ENCODE data around the gene C2CD5. TPM values are rescaled to one million over a fixed set of nuclear protein-coding genes. Genes with fewer than 3 reads are reported as not detected.

The C2CD5 gene
- polyA plus RNA-seq, 1 of the 3 experiments (the other 2 are of a cell fraction), result 9.2 TPM

DNA sequence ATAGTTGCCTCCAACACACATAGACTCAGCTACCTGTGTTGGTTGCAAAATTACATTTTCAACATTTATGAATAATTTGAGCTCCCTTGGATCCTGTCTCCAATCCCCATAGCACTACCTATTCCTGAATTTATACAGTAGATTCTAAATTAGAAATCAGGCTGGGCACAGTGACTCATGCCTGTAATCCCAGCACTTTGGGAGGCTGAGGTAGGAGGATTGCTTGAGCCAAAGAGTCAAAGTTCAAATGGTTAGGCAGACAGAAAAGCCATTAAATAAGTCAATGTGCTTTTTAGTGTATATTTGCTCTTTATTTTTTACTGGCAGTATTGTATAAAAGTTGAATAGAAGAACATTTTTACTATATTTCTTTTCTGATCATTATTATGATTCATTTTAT, 24.9 kb upstream of the C2CD5 start:
- TF ChIP-seq, protein P1, sequence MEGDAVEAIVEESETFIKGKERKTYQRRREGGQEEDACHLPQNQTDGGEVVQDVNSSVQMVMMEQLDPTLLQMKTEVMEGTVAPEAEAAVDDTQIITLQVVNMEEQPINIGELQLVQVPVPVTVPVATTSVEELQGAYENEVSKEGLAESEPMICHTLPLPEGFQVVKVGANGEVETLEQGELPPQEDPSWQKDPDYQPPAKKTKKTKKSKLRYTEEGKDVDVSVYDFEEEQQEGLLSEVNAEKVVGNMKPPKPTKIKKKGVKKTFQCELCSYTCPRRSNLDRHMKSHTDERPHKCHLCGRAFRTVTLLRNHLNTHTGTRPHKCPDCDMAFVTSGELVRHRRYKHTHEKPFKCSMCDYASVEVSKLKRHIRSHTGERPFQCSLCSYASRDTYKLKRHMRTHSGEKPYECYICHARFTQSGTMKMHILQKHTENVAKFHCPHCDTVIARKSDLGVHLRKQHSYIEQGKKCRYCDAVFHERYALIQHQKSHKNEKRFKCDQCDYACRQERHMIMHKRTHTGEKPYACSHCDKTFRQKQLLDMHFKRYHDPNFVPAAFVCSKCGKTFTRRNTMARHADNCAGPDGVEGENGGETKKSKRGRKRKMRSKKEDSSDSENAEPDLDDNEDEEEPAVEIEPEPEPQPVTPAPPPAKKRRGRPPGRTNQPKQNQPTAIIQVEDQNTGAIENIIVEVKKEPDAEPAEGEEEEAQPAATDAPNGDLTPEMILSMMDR (IDR thresholded peaks at IDR 0.05), result no peak
- no peak for TF ChIP-seq GATA2 (CRISPR knock-in tag; IDR thresholded peaks at IDR 0.05)
- no peak for TF ChIP-seq MEF2A (IDR thresholded peaks at IDR 0.05; ENCODE audit: borderline replicate concordance, low read depth)
- no peak for TF ChIP-seq GABPA (IDR thresholded peaks at IDR 0.05; ENCODE audit: low read depth)
- no peak for TF ChIP-seq JUND (IDR thresholded peaks at IDR 0.05)
- no peak for TF ChIP-seq ELF1 (IDR thresholded peaks at IDR 0.05)
- no peak for TF ChIP-seq RCOR1 (IDR thresholded peaks at IDR 0.05; ENCODE audit: low read length)
- no peak for TF ChIP-seq TEAD4 (IDR thresholded peaks at IDR 0.05; ENCODE audit: borderline replicate concordance, insufficient read depth)
- no peak for TF ChIP-seq TAF1 (IDR thresholded peaks at IDR 0.05; ENCODE audit: borderline replicate concordance, low read depth, low read length)
- TF ChIP-seq, protein P2, sequence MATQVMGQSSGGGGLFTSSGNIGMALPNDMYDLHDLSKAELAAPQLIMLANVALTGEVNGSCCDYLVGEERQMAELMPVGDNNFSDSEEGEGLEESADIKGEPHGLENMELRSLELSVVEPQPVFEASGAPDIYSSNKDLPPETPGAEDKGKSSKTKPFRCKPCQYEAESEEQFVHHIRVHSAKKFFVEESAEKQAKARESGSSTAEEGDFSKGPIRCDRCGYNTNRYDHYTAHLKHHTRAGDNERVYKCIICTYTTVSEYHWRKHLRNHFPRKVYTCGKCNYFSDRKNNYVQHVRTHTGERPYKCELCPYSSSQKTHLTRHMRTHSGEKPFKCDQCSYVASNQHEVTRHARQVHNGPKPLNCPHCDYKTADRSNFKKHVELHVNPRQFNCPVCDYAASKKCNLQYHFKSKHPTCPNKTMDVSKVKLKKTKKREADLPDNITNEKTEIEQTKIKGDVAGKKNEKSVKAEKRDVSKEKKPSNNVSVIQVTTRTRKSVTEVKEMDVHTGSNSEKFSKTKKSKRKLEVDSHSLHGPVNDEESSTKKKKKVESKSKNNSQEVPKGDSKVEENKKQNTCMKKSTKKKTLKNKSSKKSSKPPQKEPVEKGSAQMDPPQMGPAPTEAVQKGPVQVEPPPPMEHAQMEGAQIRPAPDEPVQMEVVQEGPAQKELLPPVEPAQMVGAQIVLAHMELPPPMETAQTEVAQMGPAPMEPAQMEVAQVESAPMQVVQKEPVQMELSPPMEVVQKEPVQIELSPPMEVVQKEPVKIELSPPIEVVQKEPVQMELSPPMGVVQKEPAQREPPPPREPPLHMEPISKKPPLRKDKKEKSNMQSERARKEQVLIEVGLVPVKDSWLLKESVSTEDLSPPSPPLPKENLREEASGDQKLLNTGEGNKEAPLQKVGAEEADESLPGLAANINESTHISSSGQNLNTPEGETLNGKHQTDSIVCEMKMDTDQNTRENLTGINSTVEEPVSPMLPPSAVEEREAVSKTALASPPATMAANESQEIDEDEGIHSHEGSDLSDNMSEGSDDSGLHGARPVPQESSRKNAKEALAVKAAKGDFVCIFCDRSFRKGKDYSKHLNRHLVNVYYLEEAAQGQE (IDR thresholded peaks at IDR 0.05; ENCODE audit: low read depth, low read length), result no peak
- no peak for TF ChIP-seq NRF1 (IDR thresholded peaks at IDR 0.05; ENCODE audit: low read depth, low read length)
- no peak for DNase-seq
- Histone ChIP-seq H4K20me1 (ENCODE audit: insufficient read depth) (no peaks in the 10 kb centered on the region), H3K79me2 (ENCODE audit: insufficient read depth) (no peaks in the 10 kb centered on the region), H3K9me3 (no peaks in the 10 kb centered on the region), H3K4me3 (ENCODE audit: low read depth in 2 of 2, low read length in 1 of 2) (no peak overlapping the region), H3K36me3 (replicated peaks in 1 of 2; ENCODE audit: control insufficient read depth in 1 of 2, insufficient read depth in 2 of 2, low read length in 1 of 2) (no peaks in the 10 kb centered on the region), H3K27ac (ENCODE audit: low read depth in 2 of 2, low read length in 1 of 2) (no peak overlapping the region), H3K4me1 (ENCODE audit: control insufficient read depth in 1 of 2, insufficient read depth in 2 of 2, low read depth in 1 of 2, low read length in 1 of 2) (no peaks in the 10 kb centered on the region), H3K4me2 (no peak overlapping the region), H3K9me2 (no peaks in the 10 kb centered on the region), H2AFZ (ENCODE audit: low read depth) (no peak overlapping the region), H3F3A (replicated peaks; ENCODE audit: insufficient read depth) (no peaks in the 10 kb centered on the region), H3K27me3 (ENCODE audit: insufficient read depth) (no peaks in the 10 kb centered on the region), H3K9ac (no peak overlapping the region)
- ChIA-PET CTCF (no interaction called here), POLR2A (no interaction called here)

DNA sequence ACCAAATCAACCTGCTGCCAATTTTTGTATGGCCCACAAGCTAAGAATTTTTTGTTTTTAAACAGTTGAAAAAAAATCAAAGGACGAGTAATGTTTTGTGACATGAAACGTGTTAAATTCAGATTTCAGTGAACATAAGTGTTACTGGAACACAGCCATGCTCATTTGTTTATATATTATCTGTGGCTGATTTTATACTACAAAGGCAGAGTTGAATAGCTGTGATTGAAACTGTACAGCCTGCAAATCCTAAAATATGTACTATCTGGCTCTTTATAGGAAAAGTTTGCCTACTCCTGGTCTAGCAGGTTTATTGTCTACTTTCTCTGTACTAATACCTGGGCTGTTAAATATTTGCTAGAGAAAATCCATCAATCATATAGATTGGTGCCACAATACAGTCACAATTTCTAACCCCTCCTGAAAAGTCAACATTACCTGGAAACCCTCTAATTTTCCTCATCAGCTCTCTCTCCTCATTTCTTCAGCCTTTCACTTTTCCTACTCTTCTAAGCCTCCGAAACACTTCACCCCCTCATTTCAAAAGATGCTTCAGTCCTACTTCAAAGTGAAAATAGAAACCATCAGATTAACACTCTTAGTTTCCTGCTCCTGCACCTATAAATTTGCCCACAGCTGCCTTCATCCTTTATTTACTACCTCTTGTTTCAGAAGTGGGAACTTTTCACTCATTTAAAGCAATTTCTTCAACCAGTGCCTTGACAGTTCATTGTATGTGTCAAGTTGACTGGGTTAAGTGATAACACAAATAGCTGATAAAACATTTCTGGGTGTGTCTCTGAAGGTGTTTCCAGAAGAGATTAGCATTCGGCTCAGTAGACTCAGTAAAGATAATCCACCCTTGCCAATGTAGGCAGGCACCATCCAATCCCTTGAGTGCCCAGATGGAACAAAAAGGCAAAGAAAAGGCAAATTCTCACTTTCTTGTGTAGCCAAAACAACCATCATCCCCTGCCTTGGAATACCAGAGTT, 18.0 kb upstream of the C2CD5 start:
- Histone ChIP-seq H3K36me3 (replicated peaks in 1 of 2; ENCODE audit: control insufficient read depth in 1 of 2, insufficient read depth in 2 of 2, low read length in 1 of 2) (no peaks in the 10 kb centered on the region), H3K9me2 (no peaks in the 10 kb centered on the region), H3K9ac (no peak overlapping the region), H3K27ac (ENCODE audit: low read depth in 2 of 2, low read length in 1 of 2) (no peak overlapping the region), H3K4me3 (ENCODE audit: low read depth in 2 of 2, low read length in 1 of 2) (no peak overlapping the region), H3F3A (replicated peaks; ENCODE audit: insufficient read depth) (no peaks in the 10 kb centered on the region), H3K27me3 (ENCODE audit: insufficient read depth) (no peaks in the 10 kb centered on the region; the same call in 1 of the 2 replicates), H3K79me2 (ENCODE audit: insufficient read depth) (no peaks in the 10 kb centered on the region), H3K4me2 (no peak overlapping the region), H4K20me1 (ENCODE audit: insufficient read depth) (no peaks in the 10 kb centered on the region), H2AFZ (ENCODE audit: low read depth) (no peak overlapping the region), H3K9me3 (no peaks in the 10 kb centered on the region), H3K4me1 (ENCODE audit: control insufficient read depth in 1 of 2, insufficient read depth in 2 of 2, low read depth in 1 of 2, low read length in 1 of 2) (no peaks in the 10 kb centered on the region)
- ChIA-PET POLR2A (no interaction called here), CTCF (no interaction called here)
- 39% methylated on average over 4 of the region's 4 CpGs for WGBS (ENCODE audit: low lambda C conversion rate)
- DNase-seq, result no peak
- no peak for TF ChIP-seq FOSL2 (IDR thresholded peaks at IDR 0.05; ENCODE audit: borderline replicate concordance, low read depth)
- no peak for TF ChIP-seq RXRA (IDR thresholded peaks at IDR 0.05; ENCODE audit: borderline replicate concordance, low read depth)
- TF ChIP-seq GATA2 (CRISPR knock-in tag; IDR thresholded peaks at IDR 0.05), result no peak
- no peak for TF ChIP-seq RFX5 (IDR thresholded peaks at IDR 0.05; ENCODE audit: low read length)
- TF ChIP-seq NFIC (IDR thresholded peaks at IDR 0.05; ENCODE audit: borderline replicate concordance), result no peak
- TF ChIP-seq, protein P3, sequence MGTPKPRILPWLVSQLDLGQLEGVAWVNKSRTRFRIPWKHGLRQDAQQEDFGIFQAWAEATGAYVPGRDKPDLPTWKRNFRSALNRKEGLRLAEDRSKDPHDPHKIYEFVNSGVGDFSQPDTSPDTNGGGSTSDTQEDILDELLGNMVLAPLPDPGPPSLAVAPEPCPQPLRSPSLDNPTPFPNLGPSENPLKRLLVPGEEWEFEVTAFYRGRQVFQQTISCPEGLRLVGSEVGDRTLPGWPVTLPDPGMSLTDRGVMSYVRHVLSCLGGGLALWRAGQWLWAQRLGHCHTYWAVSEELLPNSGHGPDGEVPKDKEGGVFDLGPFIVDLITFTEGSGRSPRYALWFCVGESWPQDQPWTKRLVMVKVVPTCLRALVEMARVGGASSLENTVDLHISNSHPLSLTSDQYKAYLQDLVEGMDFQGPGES (IDR thresholded peaks at IDR 0.05; ENCODE audit: low read depth, low read length), result no peak
- no peak for TF ChIP-seq TEAD4 (IDR thresholded peaks at IDR 0.05; ENCODE audit: borderline replicate concordance, insufficient read depth)
- TF ChIP-seq RCOR1 (IDR thresholded peaks at IDR 0.05; ENCODE audit: low read length), result no peak
- TF ChIP-seq TCF12 (IDR thresholded peaks at IDR 0.05), result no peak
- no peak for TF ChIP-seq MEF2A (IDR thresholded peaks at IDR 0.05; ENCODE audit: borderline replicate concordance, low read depth)
- TF ChIP-seq, protein P4, sequence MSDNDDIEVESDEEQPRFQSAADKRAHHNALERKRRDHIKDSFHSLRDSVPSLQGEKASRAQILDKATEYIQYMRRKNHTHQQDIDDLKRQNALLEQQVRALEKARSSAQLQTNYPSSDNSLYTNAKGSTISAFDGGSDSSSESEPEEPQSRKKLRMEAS (IDR thresholded peaks at IDR 0.05; ENCODE audit: low read depth), result no peak

Data from SK-N-SH (cell line).